GM06990 (cell line): ENCODE data around the gene LDHD.

ENCODE experiments used
- DNase-seq: peaks from one replicate; pipeline ENCODE4 v3.0.0-alpha.2; 2011; ENCODE audit not compliant: insufficient read length; ENCODE audit errors: extremely low read depth
- H3K27me3 ChIP-seq: replicated peaks from 2 replicates; pipeline ENCODE4 v1.6.0; 2011; ENCODE audit warnings: low read length; ENCODE audit not compliant: control insufficient read depth, insufficient read depth
- H3K36me3 ChIP-seq: 2 replicates; pipeline ENCODE4 v1.5.1; 2011; ENCODE audit warnings: low read length; ENCODE audit not compliant: control insufficient read depth, insufficient read depth
- H3K4me3 ChIP-seq: replicated peaks from 2 replicates; pipeline ENCODE4 v1.5.1; 2011; ENCODE audit warnings: low read depth, mild to moderate bottlenecking, control low read depth, low read length
- CTCF ChIP-seq: IDR thresholded peaks from 2 replicates; pipeline ENCODE4 v1.5.1; 2011; ENCODE audit warnings: low read length, control low read depth, mild to moderate bottlenecking, inconsistent platforms; ENCODE audit not compliant: insufficient read depth, poor library complexity, severe bottlenecking

The LDHD gene

GRCh38 chr16:75116081-75116910 lies at the start of gene LDHD:
TSS of gene LDHD (minus strand) at chr16:75116780. CDS start at chr16:75116720, 60 bp downstream.
- H3K4me3 ChIP-seq = no peak within 1 kb of the TSS
- no peaks in the 10 kb centered on the region for H3K27me3 ChIP-seq
- no peaks in the 10 kb centered on the region for H3K36me3 ChIP-seq
- no peak for DNase-seq
- no peak for TF ChIP-seq CTCF

GRCh38 chr16:75160386-75160785 lies 43.8 kb upstream of the LDHD start:
- Histone ChIP-seq H3K4me3 (no peak overlapping the region), H3K36me3 (no peaks in the 10 kb centered on the region; the same call in 1 of the 2 replicates), H3K27me3 (no peaks in the 10 kb centered on the region)
- no peak for TF ChIP-seq CTCF
- no peak for DNase-seq

- Histone ChIP-seq H3K4me3 (no peak overlapping the region), H3K36me3 (peaks cover 3% of the 10 kb centered on the region), H3K27me3 (no peaks in the 10 kb centered on the region)
- no peak for DNase-seq
- TF ChIP-seq CTCF = no peak
Measured at GRCh38 chr16:75152635-75153034, 36.1 kb upstream of the LDHD start.

- no peak for TF ChIP-seq CTCF
Measured at GRCh38 chr16:75151798-75152197, 35.2 kb upstream of the LDHD start.

GRCh38 chr16:75148311-75149195 lies 32.0 kb upstream of the LDHD start, which contains the start of gene ZFP1:
TSS of gene ZFP1 (plus strand) at chr16:75148524. CDS start at chr16:75152952, 4,428 bp downstream.
- peak; percentile 93 for DNase-seq
- no peak for TF ChIP-seq CTCF

More at GRCh38 chr16:75151798-75152197, 35.2 kb upstream of the LDHD start:
- H3K36me3 ChIP-seq = peaks cover 3% of the 10 kb centered on the region
- H3K4me3 ChIP-seq = no peak overlapping the region
- no peaks in the 10 kb centered on the region for H3K27me3 ChIP-seq
- DNase-seq = no peak

More at GRCh38 chr16:75148311-75149195, 32.0 kb upstream of the LDHD start, which contains the start of gene ZFP1:
- peak within 1 kb of the TSS; percentile 99 for H3K4me3 ChIP-seq
- no peaks in the 10 kb centered on the region for H3K36me3 ChIP-seq
- H3K27me3 ChIP-seq = no peaks in the 10 kb centered on the region
